PC-3 (cell line): ENCODE measurements around the gene RMND5B.

Source experiments
- EZH2 ChIP-seq: fragments of 300-600 bp; sonication (generic); IDR thresholded peaks from one replicate; pipeline ENCODE4 v1.6.1; 2017; ENCODE audit warnings: antibody characterized with exemption, mild to moderate bottlenecking, low read length; ENCODE audit not compliant: unreplicated experiment
- EZH2phosphoT487 ChIP-seq: fragments of 300-600 bp; sonication (generic); IDR thresholded peaks from 2 replicates; pipeline ENCODE4 v1.6.1; 2018; ENCODE audit warnings: mild to moderate bottlenecking, antibody characterized with exemption, low read length, borderline replicate concordance
- TF ChIP-seq, protein P1 (sequence below): fragments of 300-600 bp; sonication (generic); conservative IDR thresholded peaks from 2 replicates; pipeline ENCODE4 v1.5.1; 2017; ENCODE audit warnings: antibody characterized with exemption, low read depth, mild to moderate bottlenecking, low read length

DNA sequence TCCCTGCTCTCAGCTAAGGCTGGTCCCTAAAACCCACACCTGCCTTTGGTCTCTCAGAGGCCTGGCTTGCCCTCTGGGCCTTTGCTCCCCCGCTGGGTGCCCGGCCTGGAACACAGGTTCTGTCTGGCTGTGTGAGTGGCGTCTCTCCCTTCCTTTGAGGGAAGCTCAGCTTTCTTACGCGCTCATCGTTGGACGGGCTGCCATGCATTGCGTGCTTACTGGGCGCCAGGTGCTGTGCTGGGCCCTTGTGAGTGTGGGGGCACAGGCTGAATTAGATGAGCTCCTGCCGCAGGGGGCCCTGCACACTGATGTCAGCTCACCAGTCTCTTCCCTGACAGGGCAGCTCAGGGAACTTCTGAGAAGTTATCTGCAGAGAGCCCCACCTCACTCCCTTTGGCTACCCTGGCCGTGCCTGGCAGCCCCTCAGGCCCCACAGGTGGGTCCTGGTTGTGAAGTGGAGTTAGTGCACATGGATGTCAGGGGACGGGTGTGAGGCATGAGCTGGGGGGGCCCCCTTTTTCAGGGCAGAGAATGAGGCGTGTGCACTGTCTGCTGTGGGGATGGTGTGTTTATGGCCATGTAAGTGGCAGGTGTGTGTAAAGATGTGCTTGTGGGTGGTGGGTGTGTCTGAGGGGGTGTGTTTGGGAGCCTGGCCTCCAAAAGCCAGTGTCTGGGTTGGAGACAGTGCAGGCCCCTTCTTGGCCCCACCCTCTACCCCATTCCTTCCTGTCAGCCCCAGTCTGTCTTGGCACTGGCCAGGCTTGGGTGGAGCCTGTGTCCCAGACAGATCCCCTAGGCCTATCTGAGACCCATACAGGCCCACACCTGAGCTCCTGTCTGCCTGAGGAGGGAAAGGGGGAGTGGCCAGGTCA is 7.5 kb upstream of the RMND5B start:
- TF ChIP-seq, protein P1, sequence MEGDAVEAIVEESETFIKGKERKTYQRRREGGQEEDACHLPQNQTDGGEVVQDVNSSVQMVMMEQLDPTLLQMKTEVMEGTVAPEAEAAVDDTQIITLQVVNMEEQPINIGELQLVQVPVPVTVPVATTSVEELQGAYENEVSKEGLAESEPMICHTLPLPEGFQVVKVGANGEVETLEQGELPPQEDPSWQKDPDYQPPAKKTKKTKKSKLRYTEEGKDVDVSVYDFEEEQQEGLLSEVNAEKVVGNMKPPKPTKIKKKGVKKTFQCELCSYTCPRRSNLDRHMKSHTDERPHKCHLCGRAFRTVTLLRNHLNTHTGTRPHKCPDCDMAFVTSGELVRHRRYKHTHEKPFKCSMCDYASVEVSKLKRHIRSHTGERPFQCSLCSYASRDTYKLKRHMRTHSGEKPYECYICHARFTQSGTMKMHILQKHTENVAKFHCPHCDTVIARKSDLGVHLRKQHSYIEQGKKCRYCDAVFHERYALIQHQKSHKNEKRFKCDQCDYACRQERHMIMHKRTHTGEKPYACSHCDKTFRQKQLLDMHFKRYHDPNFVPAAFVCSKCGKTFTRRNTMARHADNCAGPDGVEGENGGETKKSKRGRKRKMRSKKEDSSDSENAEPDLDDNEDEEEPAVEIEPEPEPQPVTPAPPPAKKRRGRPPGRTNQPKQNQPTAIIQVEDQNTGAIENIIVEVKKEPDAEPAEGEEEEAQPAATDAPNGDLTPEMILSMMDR, result no peak
- TF ChIP-seq EZH2 (no peak), EZH2phosphoT487 (no peak)
